GM12873 (cell line): ENCODE results near the gene TUBA1C.

Experiments
- CTCF ChIP-seq: IDR thresholded peaks from 2 replicates; pipeline ENCODE4 v1.5.1; 2012; ENCODE audit warnings: low read depth, mild to moderate bottlenecking, moderate library complexity, low read length, control low read depth; ENCODE audit not compliant: insufficient read depth; ENCODE audit errors: missing control alignments

TUBA1C gene

GRCh38 chr12:49228653-49229052, 36.2 kb upstream of the TUBA1C start:
- no peak for TF ChIP-seq CTCF

DNA sequence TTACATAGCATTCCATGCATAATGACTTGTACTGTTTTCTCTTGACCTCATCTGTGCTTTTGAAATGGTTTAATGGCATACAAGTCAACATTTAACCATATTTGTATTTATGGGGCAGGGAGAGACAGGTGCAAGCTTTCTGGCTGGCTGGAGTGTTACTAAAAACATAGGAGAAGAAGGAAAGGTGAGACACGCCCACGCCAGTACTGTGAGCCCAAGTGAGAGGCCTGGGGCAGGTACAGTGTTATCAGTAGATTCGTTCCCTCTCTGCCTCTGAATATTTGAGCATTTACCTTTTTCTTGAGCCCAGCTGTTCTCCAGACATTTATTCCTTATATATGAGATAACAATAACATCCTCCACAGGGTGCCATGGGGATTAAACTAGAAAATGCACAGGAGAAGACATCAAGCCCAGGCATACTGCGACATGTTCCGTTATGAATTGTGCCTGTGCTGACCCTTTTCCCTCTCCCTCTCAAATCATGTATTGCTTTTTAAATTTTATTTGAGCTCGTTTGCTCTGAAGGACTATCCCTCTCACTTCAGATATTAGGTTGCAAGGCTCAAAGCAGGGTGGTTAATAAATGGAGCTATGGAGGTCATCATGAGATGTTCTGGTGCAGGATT, 34.6 kb upstream of the TUBA1C start:
- TF ChIP-seq CTCF, result no peak

DNA sequence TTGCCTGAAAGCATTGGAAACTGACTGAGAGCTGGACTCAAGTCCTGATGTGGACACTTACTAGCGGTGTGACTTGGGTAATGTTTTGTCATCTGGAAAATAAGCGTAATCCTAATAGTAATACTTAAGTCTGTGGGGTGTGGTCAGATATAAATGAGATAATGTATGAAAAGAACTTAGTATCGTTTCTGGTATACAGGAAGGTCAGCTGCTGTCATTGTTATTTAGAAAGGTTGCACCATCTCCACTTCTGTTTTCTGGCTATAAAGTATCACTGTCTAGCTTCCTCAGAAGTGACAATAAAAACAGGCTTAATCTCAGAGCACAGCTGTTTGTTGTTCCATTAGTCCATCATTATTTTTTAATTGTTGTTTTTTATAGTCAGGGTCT, 34.1 kb upstream of the TUBA1C start:
- TF ChIP-seq CTCF, result no peak

- no peak for TF ChIP-seq CTCF
These were observed 32.8 kb upstream of the TUBA1C start for GRCh38 chr12:49231878-49232655.

GRCh38 chr12:49232940-49233841, 31.7 kb upstream of the TUBA1C start:
- TF ChIP-seq CTCF, result no peak

- TF ChIP-seq CTCF, result no peak
These were observed 30.9 kb upstream of the TUBA1C start for GRCh38 chr12:49233842-49234526.
